Glutamatergic neuron (in vitro differentiated cells): ENCODE measurements around the gene BCAM. TPM values are rescaled to one million over a fixed set of nuclear protein-coding genes. Genes with fewer than 3 reads are reported as not detected.

ENCODE experiments used
- DNase-seq: peaks from one replicate; pipeline ENCODE4 v3.0.0; 2022
- H3K27ac Mint-ChIP-seq: one replicate; pipeline ENCODE4 v1.8.0; 2020; ENCODE audit warnings: mild to moderate bottlenecking, mixed read lengths, inconsistent platforms; ENCODE audit not compliant: unreplicated experiment
- H3K27me3 Mint-ChIP-seq: one replicate; pipeline ENCODE4 v1.8.0; 2020; ENCODE audit warnings: mild to moderate bottlenecking, moderate library complexity, mixed read lengths, inconsistent platforms; ENCODE audit not compliant: unreplicated experiment
- H3K36me3 Mint-ChIP-seq: one replicate; pipeline ENCODE4 v1.8.0; 2020; ENCODE audit warnings: mild to moderate bottlenecking, mixed read lengths, inconsistent platforms; ENCODE audit not compliant: unreplicated experiment
- H3K4me1 Mint-ChIP-seq: one replicate; pipeline ENCODE4 v1.8.0; 2020; ENCODE audit warnings: mild to moderate bottlenecking, low read depth, mixed read lengths, inconsistent platforms; ENCODE audit not compliant: unreplicated experiment
- H3K4me3 Mint-ChIP-seq: one replicate; pipeline ENCODE4 v1.8.0; 2020; ENCODE audit warnings: mild to moderate bottlenecking, mixed read lengths, inconsistent platforms; ENCODE audit not compliant: unreplicated experiment
- H3K9me3 Mint-ChIP-seq: one replicate; pipeline ENCODE4 v1.8.0; 2020; ENCODE audit warnings: mild to moderate bottlenecking, moderate library complexity, mixed read lengths, inconsistent platforms; ENCODE audit not compliant: unreplicated experiment
- total RNA-seq: library from RNA; stranded (reverse); fragmentation: NEBNext Ultra II Directional; extraction: Animal tissue kit (Norgen Biotek cat#: 25700); gene quantifications from one replicate; pipeline ENCODE4 v1.2.1, GENCODE V29; 2021; ENCODE audit not compliant: unreplicated experiment
- TF ChIP-seq, protein P1 (sequence below): fragments of 200-600 bp; sonication (generic); IDR thresholded peaks from one replicate; pipeline ENCODE4 v1.5.0; 2021; ENCODE audit not compliant: partially characterized antibody, unreplicated experiment

Gene BCAM
- total RNA-seq, 1 donor from 2014 or later: 47.1 TPM

DNA sequence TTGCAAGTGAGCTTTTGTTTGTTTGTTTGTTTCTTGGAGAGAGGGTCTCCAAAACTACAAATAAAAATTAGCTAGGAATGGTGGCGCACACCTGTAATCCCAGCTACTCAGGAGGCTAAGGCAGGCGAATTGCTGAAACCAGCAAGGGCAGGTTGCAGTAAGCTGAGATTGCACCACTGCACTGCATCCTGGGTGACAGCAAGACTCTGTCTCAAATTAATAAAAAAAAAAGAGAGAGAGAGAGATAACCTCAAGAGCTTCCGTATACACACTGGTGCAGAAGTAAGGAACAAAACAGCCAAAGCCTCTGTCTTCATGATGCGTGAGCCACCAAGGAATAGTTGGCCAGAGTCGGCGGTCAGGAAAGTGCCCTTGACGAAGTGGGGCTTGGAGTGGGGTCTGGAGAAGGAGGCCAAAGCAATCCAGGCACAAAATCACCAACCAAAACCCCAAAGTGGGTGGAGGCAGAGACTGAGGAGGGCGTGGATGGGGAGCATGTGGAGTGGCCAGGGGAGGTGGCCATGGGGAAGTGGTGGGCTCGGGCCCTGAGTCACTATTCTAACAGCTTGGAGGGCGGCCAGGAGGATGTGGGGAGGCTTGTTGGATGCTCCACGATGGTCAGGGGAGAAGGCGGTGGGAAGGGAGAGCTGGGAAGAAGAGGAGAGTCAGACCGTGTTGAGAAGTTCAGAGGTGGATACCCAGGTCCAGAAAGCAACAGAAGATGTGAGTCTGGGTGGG is 61.0 kb downstream of the BCAM start:
- no peak overlapping the region for H3K4me3 Mint-ChIP-seq
- TF ChIP-seq, protein P1, sequence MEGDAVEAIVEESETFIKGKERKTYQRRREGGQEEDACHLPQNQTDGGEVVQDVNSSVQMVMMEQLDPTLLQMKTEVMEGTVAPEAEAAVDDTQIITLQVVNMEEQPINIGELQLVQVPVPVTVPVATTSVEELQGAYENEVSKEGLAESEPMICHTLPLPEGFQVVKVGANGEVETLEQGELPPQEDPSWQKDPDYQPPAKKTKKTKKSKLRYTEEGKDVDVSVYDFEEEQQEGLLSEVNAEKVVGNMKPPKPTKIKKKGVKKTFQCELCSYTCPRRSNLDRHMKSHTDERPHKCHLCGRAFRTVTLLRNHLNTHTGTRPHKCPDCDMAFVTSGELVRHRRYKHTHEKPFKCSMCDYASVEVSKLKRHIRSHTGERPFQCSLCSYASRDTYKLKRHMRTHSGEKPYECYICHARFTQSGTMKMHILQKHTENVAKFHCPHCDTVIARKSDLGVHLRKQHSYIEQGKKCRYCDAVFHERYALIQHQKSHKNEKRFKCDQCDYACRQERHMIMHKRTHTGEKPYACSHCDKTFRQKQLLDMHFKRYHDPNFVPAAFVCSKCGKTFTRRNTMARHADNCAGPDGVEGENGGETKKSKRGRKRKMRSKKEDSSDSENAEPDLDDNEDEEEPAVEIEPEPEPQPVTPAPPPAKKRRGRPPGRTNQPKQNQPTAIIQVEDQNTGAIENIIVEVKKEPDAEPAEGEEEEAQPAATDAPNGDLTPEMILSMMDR: no peak
- H3K9me3 Mint-ChIP-seq: peaks cover 2% of the 10 kb centered on the region
- H3K4me1 Mint-ChIP-seq: no peaks in the 10 kb centered on the region
- no peak overlapping the region for H3K27ac Mint-ChIP-seq
- H3K36me3 Mint-ChIP-seq: peaks cover 6% of the 10 kb centered on the region
- peaks cover 8% of the 10 kb centered on the region for H3K27me3 Mint-ChIP-seq
- DNase-seq: no peak

Other genes starting within 250 kb of the BCAM start
- not detected for gene IGSF23, start 195.5 kb upstream of the BCAM start, total RNA-seq
- gene PVR, start 165.2 kb upstream of the BCAM start, total RNA-seq: 14.8 TPM
- 1.5 TPM for gene CEACAM19, start 137.6 kb upstream of the BCAM start, total RNA-seq
- not detected for gene CEACAM16, start 110.0 kb upstream of the BCAM start, total RNA-seq
- gene BCL3, start 60.4 kb upstream of the BCAM start, total RNA-seq: 2.4 TPM
- gene CBLC, start 31.2 kb upstream of the BCAM start, total RNA-seq: not detected
- gene NECTIN2, start 37.2 kb downstream of the BCAM start, total RNA-seq: 108 TPM
- gene TOMM40, start 82.2 kb downstream of the BCAM start, total RNA-seq: 57.8 TPM
- 65.9 TPM for gene APOE, start 96.7 kb downstream of the BCAM start, total RNA-seq
- 8.3 TPM for gene APOC1, start 105.5 kb downstream of the BCAM start, total RNA-seq
- gene APOC4, start 133.1 kb downstream of the BCAM start, total RNA-seq: not detected
- not detected for gene APOC2, start 136.9 kb downstream of the BCAM start, total RNA-seq
- 102 TPM for gene CLPTM1, start 146.3 kb downstream of the BCAM start, total RNA-seq
- gene RELB, start 192.4 kb downstream of the BCAM start, total RNA-seq: 1.2 TPM
- gene CLASRP, start 229.9 kb downstream of the BCAM start, total RNA-seq: 127 TPM